ENCODE data around the gene PPP1R3G.
"Not testable (repeated sequence)": the region's sequence is repeated elsewhere in the genome, so short reads cannot be mapped to it uniquely, and the experiment has no call there.

Gene PPP1R3G

DNA sequence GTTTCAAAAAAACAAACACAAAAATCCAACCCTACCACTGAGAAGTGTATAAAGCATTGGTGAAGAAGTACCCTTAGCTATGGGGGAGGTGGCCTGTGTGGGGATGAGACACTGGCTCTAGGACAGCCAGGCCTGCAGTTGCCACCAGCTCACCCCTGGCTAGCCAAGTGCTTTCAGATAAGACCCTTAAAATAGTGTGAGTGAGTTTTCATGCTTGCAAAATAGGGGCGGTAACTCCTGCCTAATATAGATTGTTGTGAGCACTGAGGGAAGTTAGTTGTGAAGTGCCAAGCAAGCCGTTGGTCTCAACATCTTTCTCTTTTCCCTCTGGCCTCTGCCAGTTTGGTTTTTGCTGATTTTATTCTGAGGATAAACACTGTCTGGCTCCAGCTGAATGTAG lies 11.3 kb downstream of the PPP1R3G start:
- no peak for DNase-seq

DNA sequence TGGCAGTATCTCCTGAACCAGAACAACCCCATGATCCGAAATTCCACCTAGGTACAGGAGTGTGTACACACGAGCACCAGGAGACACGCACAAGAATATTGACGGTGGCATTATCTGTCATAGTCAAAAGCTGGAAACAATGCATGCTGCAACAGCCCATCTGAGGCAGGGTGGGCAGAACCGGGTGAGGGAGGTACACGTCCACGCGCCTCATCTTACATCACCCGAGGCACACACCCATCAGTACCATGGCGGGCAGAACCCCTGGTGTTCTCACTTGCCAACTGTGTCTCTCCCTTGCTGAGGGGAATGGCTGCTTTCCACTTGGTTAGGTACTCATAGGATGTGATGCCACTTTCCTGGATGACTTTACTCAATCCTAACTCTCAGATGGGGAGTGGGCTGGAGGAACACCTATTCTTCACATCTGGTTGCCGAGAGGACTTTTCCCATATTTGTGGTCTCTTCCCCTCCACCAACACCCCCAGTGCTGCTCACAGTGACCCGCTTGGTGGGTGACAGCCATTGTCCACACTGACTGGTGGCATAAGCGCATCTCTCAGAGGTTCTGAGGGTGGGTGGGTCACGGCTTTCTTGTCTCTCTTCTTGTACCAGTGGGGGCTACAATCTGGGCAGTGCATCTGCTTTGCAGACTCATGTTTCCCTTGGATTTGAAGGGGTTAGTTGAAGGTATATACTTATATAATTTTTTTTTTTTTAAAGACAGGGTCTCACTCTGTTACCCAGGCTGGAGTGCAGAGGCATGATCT lies 13.5 kb downstream of the PPP1R3G start:
- no peak for DNase-seq

DNA sequence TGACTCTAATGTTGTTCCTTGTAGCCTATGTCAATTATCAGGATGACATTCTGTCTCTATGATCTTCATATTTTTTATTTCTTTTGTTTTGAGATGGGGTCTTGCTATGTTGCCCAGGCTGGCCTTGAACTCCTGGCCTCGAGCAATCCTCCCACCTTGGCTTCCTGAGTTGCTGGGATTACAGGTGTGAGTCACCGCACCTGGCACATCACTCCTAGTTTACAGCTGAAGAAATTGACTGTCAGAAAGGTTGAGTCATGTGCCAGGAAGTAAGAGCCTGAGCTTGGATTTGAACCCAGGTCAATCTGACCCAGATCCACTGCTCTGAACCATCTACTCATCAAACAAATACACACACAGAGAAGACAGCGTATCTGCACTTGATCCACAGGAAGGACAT lies 14.4 kb downstream of the PPP1R3G start:
- no peak for DNase-seq

DNA sequence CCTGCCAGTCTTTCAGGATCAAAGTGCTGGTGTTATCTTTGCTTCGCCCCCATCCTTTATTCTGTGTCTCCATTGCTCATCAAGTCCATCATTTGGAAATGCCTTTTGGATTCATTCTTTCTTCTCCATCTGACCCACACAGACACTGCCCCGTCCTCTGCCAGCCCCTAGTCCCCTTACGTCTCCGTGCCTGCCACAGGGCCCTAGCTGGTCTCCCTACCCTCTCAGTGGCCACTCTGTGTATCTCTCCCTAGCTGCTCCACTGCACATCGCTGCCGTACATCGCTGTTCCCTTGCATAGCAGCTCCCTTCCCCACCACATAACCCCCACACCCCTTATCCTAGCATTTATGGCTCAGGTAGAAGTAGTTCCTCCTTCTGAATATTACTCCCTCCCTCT lies 15.7 kb downstream of the PPP1R3G start:
- DNase-seq: no peak

DNA sequence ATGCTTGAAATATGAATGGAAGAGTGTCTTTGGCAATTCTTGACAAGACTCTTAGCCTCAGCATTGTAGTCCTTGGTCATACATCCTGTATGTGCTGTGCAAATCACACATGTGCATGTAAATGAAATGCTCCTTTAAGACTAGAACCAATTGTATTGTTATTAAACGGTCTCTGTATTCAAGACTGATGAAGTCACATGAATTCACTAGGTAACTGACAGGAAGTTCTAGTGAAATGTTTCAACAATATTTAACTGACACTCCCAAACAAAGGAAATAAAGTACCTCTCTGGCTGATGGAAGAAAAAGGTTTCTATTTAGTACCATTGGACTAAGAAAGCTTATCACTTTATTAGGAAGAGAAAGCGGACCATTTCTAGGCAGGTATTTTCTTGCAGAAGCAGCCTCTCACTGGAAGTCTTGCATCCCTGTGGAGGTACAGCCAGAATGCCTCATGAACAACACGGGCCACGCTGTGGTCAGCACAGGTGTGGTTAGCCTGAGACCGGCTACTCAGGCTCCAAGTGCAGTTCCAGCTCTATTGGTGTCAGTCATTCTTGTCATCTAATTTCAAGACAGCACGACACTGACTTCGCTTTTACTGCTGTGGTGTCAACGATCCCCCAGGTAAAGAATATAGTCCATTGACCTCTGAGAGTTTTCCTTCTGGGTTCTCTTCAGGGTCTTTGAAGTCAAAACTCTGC lies 17.3 kb downstream of the PPP1R3G start:
- no peak for DNase-seq

DNA sequence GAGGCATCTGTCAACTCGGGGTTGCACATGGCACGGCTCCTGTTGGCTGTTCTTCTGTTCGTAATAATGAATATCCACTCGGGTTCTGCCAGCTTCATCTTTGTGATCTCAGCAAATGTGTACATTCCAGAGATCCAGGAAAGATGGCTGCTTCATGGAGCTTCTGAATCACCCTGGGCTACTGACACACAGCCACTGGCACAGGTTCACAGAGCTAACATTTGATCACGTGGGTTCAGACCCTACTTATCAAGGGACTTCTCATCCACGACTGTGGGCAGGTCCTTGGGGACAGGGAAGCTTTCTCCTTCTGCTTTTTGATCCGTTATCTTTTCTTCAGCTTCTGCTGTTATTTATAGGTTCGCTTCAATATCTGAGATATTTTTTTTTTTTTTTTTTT lies 18.1 kb downstream of the PPP1R3G start:
- DNase-seq: no peak

DNA sequence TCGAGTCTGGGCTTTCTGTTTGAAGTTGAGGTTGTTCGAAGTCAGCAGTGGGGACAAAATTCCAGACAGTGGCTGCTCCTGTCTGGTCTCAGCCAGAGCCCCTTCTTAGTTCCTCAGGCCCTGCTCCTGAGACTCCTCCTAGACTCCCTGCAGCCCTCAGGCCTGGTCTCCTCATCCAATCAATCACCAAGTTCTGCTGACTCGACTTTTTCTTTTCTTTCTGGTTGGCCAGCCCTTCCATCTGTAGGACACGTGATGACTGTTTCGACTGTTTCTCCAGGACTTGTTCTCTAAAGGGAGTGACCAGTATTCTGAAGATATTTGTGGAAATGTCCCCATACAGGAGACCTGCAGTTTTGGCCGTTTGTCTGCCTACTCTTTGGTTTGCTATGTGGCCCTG lies 19.5 kb downstream of the PPP1R3G start:
- DNase-seq: no peak

DNA sequence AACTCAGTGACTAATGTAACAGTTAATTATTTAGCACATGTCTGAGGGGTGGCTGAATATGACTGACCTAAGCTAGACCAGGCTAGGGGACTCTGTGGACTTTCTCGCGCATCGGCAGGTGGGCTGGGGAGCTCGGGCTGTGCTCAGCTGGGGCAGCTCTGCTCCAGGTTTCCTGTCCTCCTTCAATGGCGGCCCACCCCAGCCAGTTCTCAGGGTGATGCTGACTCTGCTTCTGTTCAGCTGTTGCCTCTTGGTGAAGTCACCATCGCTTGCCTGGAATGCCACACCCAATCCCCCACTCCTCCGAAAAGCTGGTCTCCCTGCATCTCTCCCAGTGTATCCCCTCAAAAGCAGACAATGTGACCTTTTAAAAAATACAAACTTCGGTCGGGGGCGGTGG lies 20.0 kb downstream of the PPP1R3G start:
- no peak for DNase-seq

DNA sequence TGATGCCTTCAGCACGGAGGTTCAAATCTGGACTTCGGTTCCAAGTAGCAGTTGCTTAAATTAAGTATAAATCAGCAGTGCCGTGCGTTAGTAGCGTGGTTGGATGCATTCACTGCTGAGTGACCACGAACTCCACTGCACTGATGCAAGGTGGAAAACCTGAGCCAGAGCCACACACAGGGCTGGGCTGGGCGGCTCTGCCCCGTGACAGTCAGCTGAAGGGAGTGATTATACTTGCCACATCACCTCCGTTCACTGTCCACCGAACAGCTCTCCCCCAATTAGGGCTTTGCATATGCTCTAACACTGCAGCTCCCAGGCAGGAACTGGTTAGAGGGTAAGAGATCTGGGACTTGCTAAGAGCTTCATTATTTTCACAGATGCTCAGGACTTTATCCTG lies 22.2 kb downstream of the PPP1R3G start:
- no peak for DNase-seq

DNA sequence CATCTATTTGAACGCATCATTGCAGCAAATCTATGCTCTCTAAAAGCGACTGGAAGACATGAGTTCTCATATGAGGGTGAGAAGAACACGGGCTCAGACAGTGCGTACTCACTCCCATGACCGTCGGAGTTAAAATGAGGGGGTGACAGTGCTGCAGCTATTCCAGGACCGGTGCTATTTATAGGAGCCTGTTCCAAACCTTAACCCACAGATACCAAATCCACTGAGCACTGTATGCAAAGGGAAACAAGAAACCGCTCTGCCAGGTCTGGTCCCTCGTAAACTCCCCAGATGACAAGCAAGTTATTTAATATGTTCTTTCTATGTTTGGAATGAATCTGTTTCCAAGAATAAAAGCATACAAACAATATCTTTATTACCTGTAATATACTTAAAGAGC lies 22.9 kb downstream of the PPP1R3G start:
- no peak for DNase-seq

DNA sequence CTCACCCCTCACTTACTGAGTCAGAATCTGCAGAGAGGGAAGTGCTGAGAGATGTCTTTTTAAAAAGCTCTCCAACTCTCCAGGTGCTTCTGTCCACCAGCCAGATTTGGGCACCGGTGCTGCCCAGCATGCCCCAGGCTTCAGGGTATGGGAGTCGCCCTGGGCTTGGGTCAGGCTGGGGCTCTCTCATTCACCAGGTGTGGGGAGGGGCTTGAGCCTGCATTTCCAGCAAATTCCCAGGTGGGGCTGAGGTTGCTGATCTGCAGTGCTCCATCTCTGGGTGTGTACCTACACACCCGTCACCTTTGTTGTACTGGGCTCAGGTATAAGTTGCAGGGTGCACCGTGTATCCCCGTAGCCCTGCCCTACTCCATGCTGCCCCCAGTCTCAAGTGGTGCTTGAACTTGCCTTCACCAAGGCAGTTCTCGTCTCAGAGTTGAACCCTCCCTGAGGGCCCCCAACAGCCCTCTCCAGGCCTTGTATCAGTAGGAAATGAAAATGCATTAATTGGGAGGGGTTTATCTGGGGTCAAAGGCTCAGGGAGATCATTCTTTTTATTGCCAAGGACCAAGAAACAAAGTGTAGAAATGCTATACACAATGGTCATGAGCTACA lies 23.5 kb downstream of the PPP1R3G start:
- DNase-seq: no peak

DNA sequence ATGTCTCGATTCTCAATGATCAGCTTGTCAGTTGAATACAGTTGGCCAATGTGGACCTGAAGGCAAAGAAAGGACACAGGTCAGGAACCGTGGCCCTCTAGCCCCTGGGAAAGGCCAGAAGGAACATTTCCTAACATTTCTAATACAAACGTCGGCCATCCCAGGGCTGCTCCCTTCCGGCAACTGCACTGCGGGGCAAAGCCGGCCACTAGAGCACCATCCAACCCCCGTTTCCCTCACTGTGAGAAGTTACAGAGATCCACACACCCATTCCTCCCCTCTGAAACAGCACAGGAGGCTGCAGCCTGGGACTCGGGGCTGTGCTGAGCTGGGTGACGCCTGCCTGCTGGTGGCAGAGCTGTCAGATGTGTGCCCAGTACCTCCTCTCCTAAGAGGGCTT lies 24.3 kb downstream of the PPP1R3G start:
- DNase-seq: no peak

DNA sequence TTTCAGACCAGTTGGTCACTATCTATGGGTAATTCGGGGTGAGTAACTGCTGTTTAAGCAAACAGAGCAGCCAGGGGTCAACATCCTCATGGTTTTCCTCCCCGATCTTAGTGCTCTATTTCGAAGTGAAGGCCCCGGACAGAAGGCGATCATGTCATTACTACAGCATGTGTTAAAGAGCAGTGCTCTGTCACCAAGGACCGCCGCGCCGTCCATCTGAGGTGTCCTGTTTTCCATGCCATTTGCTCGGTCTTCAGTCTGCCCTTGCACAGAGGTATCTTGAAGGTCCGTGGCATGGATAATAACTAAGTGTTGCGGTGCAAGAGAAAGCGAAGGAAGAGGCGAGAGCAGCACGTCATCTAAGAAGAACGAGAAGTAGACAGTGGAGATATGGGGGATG lies 25.1 kb downstream of the PPP1R3G start:
- no peak for DNase-seq

DNA sequence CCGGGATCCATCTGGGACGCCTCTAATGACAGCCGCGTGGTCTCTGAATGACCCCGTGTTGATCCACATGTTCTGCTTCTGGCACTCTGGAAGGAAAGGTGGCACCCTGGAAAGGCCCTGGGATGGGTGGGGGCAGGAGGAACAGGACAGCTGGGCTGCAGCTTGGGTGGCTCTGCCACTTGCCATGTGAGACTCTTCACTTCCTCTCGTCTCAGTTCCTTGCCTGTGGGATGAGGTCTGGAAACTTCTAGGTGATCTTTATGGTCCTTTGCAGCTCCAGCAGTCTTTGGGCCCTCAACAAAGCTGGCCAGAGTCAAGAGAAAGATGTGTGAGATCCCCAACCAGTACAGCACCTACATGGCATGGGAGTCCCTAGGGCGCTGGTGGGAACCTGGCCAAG lies 26.5 kb downstream of the PPP1R3G start:
- DNase-seq: no peak

DNA sequence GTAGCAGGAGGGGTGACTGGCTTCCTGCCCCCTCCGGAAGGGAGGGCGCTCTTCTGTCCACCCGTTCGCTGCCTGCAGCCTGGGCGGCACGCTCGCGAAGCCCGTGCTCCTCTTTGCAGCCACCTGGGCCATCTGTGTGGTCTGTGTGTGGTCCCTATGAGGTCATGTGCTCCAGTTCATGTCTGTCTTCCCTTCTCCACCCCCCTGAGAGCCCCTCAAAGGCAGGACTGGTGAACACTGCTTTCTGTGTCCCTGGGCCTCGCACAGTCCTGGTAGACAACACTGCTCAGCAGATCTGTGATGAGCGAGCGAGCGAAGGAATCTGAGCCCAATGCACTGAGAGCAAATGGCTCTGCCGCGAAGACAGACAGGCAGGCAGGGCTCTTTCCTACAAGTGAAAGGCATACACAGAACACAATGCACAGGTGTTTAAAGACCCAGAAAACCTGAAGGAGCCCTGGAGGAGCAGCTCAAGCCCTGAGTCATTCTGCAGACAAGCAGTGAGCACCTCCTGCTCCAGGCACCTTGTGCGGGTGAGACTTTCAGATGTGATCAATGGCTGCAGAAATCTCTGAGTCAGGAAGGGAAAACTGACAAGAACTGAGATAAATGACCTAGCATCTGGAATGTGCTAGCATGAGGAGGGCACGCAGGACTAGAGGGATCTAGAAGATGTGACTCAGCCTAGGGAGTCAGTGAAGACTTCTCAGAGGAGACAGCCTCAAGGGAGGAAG lies 27.1 kb downstream of the PPP1R3G start:
- no peak for DNase-seq

DNA sequence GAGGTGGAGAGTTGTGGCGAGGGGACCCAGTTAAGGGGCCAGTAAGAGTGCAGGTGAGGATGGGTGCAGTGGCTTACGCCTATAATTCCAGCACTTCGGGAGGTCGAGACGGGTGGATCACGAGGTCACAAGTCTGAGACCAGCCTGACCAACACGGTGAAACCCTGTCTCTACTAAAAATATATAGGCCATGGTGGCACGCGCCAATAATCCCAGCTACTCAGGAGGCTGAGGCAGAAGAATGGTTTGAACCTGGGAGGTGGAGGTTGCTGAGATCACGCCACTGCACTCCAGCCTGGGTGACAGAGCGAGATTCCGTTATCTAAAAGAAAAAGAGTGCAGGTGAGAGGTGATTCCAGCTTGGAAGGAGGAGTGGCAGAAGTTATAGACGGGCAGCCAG lies 28.0 kb downstream of the PPP1R3G start:
- no peak for DNase-seq

DNA sequence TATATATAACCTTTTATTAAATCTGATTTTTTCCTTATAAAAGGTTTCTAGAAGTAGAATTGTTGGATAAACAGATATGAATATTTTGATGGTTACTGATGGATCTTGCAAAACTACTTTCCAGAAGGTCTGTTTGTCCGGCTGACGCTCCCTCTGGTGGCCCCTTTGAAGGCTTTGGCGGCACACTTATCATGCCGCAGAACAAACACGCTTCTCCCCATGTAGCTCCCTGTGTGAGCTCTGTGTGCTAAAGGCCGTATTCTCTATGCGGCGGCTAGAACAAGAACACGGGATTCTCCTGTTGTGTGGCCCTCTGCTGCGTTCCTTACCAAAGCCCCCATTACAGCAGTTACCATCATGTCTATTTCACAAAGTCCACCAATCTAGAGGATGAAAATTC lies 30.0 kb downstream of the PPP1R3G start:
- no peak for DNase-seq

DNA sequence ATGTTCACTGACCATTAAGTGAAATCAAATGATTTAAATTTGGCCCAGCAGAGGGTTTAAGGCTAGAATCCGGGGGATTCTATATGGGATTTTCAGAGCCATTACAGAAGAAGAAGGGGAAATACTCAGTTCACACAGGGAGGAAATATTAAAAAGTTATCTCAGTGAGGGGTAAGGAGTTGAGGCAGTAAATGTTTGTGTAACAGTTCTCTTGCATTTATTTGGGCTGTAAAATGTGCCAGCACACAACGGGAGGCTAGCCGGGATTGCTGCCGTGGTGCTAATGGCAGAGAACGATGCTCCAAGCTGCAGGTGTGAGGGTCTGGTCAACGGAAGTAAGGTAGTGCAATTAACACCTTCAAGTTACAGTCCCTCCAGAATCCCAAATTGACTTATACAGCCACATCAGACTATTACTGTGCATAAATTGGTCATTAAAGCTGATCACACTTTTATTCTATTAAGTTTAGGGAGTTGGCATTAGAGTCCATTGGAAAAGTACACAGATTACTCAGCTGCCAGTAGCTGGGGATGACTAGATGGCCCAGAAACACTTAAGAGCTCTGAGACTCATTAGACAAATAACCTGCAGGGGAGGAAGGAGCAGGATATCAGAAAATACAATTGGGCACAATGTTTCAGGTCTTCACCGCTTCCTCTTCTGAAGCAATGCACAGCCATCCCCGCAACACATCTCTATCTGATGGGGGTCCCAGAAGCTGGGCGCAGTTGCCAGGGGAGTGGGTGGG lies 31.3 kb downstream of the PPP1R3G start:
- DNase-seq: no peak

DNA sequence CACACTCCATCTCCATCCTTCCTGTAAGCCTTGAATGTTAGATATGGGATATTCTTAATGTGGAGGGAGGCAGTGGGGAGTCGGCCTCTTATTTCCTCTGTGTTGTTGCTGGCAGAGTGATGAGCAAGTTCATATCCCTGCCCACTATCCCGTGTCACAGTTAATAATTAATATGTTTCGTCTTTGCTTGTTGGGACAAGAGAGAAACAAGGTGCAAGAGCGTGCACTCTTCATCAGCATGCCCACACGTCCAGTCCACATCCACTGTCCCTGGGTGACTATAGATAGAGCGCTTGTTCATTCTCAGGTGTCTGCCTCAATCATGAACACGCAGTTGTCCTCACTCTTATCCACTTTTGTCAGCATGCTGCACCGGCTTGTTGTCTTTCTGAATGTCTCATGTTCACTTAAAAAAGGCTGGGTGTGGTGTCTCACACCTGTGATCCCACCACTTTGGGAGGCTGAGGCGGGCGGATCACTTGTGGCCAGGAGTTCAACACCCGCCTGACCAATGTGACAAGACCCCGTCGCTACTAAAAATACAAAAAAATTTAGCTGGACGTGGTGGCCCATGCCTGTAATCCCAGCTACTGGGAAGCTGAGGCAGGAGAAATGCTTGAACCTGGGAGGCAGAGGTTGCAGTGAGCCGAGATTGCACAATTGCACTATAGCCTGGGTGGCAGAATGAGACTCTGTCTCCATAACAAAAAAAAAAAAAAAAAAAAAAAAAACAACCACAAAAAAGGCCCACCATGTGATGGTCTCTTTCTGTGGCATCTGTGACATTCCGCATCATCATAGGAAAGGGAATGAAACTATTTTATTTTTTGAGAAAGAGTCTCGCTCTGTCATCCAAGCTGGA lies 34.2 kb downstream of the PPP1R3G start:
- DNase-seq: no peak

DNA sequence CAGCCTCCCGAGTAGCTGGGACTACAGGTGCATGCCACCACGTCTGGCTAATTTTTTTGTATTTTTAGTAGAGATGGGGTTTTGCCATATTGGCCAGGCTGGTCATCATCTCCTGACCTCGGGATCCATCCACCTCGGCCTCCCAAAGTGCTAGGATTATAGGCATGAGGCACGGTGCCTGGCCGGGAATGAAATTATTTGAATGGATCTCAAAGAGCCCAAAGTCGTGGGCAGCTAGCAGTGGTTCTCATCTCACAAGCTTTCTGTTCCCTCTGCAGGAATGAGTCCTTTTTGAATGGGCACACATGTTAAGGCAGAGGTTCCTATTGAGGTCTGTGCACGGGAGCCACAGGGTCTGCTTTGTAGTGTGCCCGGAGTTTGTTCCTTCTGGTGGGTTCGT lies 34.9 kb downstream of the PPP1R3G start:
- no peak for DNase-seq

DNA sequence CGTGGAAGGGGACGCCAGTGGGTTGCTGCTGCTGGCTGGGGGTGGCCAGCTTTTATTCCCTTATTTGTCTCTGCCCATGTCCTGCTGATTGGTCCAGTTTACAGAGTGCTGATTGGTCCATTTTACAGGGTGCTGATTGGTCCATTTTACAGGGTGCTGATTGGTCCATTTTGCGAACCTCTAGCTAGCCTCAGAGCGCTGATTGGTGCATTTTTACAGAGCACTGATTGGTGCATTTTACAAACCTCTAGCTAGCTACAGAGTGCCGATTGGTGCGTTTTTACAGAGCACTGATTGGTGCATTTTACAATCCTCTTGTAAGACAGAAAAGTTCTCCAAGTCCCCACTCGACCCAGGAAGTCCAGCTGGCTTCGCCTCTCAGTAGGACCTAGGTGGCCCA lies 35.4 kb downstream of the PPP1R3G start:
- not testable (repeated sequence) for DNase-seq

DNA sequence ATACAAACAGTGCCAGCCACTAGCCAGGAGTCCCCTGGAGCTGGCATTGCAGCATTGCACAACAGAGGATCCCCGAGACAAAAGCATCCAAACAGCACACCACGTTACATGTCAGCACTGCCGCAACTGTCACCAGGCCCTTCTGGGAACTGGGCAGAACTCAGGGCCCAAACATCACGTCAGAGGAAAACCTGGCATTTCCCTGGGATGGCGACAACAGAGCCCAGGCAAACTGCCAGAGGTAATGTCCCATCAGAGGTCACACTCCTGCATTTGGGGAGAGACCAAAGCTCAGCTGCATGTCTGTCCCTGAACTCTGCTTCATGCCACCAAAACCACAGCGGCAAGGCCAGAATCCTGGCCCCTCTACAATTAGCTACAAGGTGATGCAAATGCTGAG lies 36.3 kb downstream of the PPP1R3G start:
- DNase-seq: no peak

All from SHP77 (cell line).